GM23338 (cell line): Measurements from ENCODE around the gene SPDYE1. TPM values are rescaled to one million over a fixed set of nuclear protein-coding genes. Genes with fewer than 3 reads are reported as not detected.

Experiments used
- ATAC-seq: fragments of 200-7000 bp; cut with Tn5 transposase; 3 replicates; pipeline ENCODE4 v1.9.1; 2020
- DNase-seq: peaks from one replicate; pipeline ENCODE4 v3.0.0-alpha.2; 2015; ENCODE audit warnings: low spot score
- H2AFZ ChIP-seq: fragments of 200-600 bp; sonication (generic); 2 replicates; pipeline ENCODE4 v1.8.0; 2016; ENCODE audit warnings: antibody characterized with exemption, mild to moderate bottlenecking, moderate library complexity
- H3F3A ChIP-seq: fragments of 200-600 bp; sonication (generic); replicated peaks from 2 replicates; pipeline ENCODE4 v1.8.0; 2017; ENCODE audit warnings: antibody characterized with exemption, mixed run types, low read depth
- H3K27ac ChIP-seq: fragments of 200-600 bp; sonication (generic); 2 replicates; pipeline ENCODE4 v1.6.1; 2016; ENCODE audit warnings: low read depth
- H3K27me3 ChIP-seq: fragments of 200-600 bp; sonication (generic); 2 replicates; pipeline ENCODE4 v1.8.0; 2016; ENCODE audit warnings: mild to moderate bottlenecking, mixed run types, moderate library complexity; ENCODE audit not compliant: insufficient read depth
- H3K36me3 ChIP-seq: fragments of 200-600 bp; sonication (generic); 2 replicates; pipeline ENCODE4 v1.8.0; 2016; ENCODE audit warnings: mild to moderate bottlenecking; ENCODE audit not compliant: insufficient read depth
- H3K4me1 ChIP-seq: fragments of 200-600 bp; sonication (generic); 2 replicates; pipeline ENCODE4 v1.8.0; 2016; ENCODE audit warnings: mild to moderate bottlenecking, moderate library complexity; ENCODE audit not compliant: insufficient read depth
- H3K4me2 ChIP-seq: fragments of 200-600 bp; sonication (generic); 2 replicates; pipeline ENCODE4 v1.7.1; 2017; ENCODE audit warnings: mixed run types
- H3K4me3 ChIP-seq: fragments of 200-600 bp; sonication (generic); 2 replicates; pipeline ENCODE4 v1.6.1; 2016; ENCODE audit warnings: mixed run types
- H3K79me2 ChIP-seq: fragments of 200-600 bp; sonication (generic); replicated peaks from 2 replicates; pipeline ENCODE4 v1.8.0; 2017; ENCODE audit warnings: mild to moderate bottlenecking; ENCODE audit not compliant: insufficient read depth
- H3K9me2 ChIP-seq: fragments of 200-600 bp; sonication (generic); 2 replicates; pipeline ENCODE4 v1.8.0; 2017; ENCODE audit not compliant: insufficient read depth
- H4K20me1 ChIP-seq: fragments of 200-600 bp; sonication (generic); replicated peaks from 2 replicates; pipeline ENCODE4 v1.8.0; 2017; ENCODE audit warnings: mild to moderate bottlenecking; ENCODE audit not compliant: insufficient read depth
- H3K27ac Mint-ChIP-seq: 2 replicates; pipeline ENCODE4 v1.8.0; 2020; ENCODE audit warnings: inconsistent platforms, mild to moderate bottlenecking, moderate library complexity, mixed read lengths
- H3K27me3 Mint-ChIP-seq: 3 replicates; pipeline ENCODE4 v1.8.0; 2022; ENCODE audit warnings: low read depth, mild to moderate bottlenecking, moderate library complexity, mixed read lengths, inconsistent platforms; ENCODE audit not compliant: insufficient read depth, poor library complexity
- H3K36me3 Mint-ChIP-seq: 3 replicates; pipeline ENCODE4 v1.8.0; 2021; ENCODE audit warnings: low read depth, mild to moderate bottlenecking, inconsistent platforms, moderate library complexity, mixed read lengths
- H3K4me1 Mint-ChIP-seq: 3 replicates; pipeline ENCODE4 v1.8.0; 2020; ENCODE audit warnings: mild to moderate bottlenecking, inconsistent platforms, mixed read lengths
- H3K4me3 Mint-ChIP-seq: 3 replicates; pipeline ENCODE4 v1.8.0; 2021; ENCODE audit warnings: moderate library complexity, mild to moderate bottlenecking, inconsistent platforms, mixed read lengths
- H3K9me3 Mint-ChIP-seq: 3 replicates; pipeline ENCODE4 v1.8.0; 2020; ENCODE audit warnings: moderate library complexity, mild to moderate bottlenecking, inconsistent platforms, mixed read lengths
- CREB1 ChIP-seq: fragments of 250-450 bp; sonication (Bioruptor Pico); IDR thresholded peaks from 2 replicates; pipeline ENCODE4 v1.5.0; 2020; ENCODE audit warnings: low read depth, mild to moderate bottlenecking, moderate library complexity
- EZH2 ChIP-seq: fragments of 200-600 bp; sonication (generic); IDR thresholded peaks from one replicate; pipeline ENCODE4 v1.8.0; 2017; ENCODE audit warnings: antibody characterized with exemption, mild to moderate bottlenecking, low read depth; ENCODE audit not compliant: unreplicated experiment
- EZH2phosphoT487 ChIP-seq: fragments of 200-600 bp; sonication (generic); IDR thresholded peaks from one replicate; pipeline ENCODE4 v1.8.1; 2018; ENCODE audit warnings: antibody characterized with exemption; ENCODE audit not compliant: unreplicated experiment
- JUNB ChIP-seq: IDR thresholded peaks from one replicate; pipeline ENCODE4 v1.6.1; 2016; ENCODE audit warnings: antibody characterized with exemption; ENCODE audit not compliant: unreplicated experiment
- NANOG ChIP-seq: IDR thresholded peaks from 2 replicates; pipeline ENCODE4 v1.6.1; 2016; ENCODE audit warnings: antibody characterized with exemption, borderline replicate concordance
- POLR2AphosphoS5 ChIP-seq: IDR thresholded peaks from 2 replicates; pipeline ENCODE4 v1.6.1; 2016; ENCODE audit warnings: antibody characterized with exemption, low read depth
- STAT1 ChIP-seq: IDR thresholded peaks from one replicate; pipeline ENCODE4 v1.6.1; 2016; ENCODE audit warnings: antibody characterized with exemption; ENCODE audit not compliant: unreplicated experiment
- ZNF114 ChIP-seq: fragments of 250-450 bp; sonication (Bioruptor Pico); IDR thresholded peaks from 2 replicates; pipeline ENCODE4 v1.5.0; 2020; ENCODE audit warnings: mild to moderate bottlenecking, moderate library complexity
- ZNF331 ChIP-seq: fragments of 250-450 bp; sonication (Bioruptor Pico); IDR thresholded peaks from 2 replicates; pipeline ENCODE4 v1.5.0; 2020; ENCODE audit warnings: low read depth, mild to moderate bottlenecking, moderate library complexity
- ZNF462 ChIP-seq: fragments of 250-450 bp; sonication (Bioruptor Pico); IDR thresholded peaks from 2 replicates; pipeline ENCODE4 v1.5.0; 2020; ENCODE audit warnings: mild to moderate bottlenecking, moderate library complexity
- polyA plus RNA-seq: library from polyadenylated mRNA; unstranded; fragments of >200 nt; fragmentation: Nextera tagmentation; extraction: Ambion mirVana; gene quantifications from 2 replicates; pipeline ENCODE4 v1.2.1, GENCODE V29; 2016
- total RNA-seq: library from RNA; depleted of rRNA; stranded (reverse); fragments of >200 nt; shearing (Covaris generic); gene quantifications from 2 replicates; pipeline ENCODE4 v1.2.3, GENCODE V29; 2014
- TF ChIP-seq, protein P1 (sequence below): IDR thresholded peaks from 2 replicates; pipeline ENCODE4 v1.6.1; 2016; ENCODE audit warnings: antibody characterized with exemption
- TF ChIP-seq, protein P2 (sequence below), 2 experiments: fragments of 200-600 bp in 1 of 2; sonication (generic) in 1 of 2; conservative IDR thresholded peaks; 2 replicates each; pipeline versions ENCODE4 v1.5.1 to v1.6.1; 2016 to 2017; ENCODE audit warnings: antibody characterized with exemption in 2 of 2, low read depth in 2 of 2, mild to moderate bottlenecking in 2 of 2, moderate library complexity in 1 of 2
- TF ChIP-seq, protein P3 (sequence below): IDR thresholded peaks from one replicate; pipeline ENCODE4 v1.6.1; 2018; ENCODE audit warnings: antibody characterized with exemption; ENCODE audit not compliant: unreplicated experiment

Gene SPDYE1
- total and polyA plus RNA-seq, 2 experiments from 2014 or later: 1.6 TPM; not detected in 1

- H3K27me3 Mint-ChIP-seq: peaks cover 17% of the 10 kb centered on the region
- Histone ChIP-seq H3K4me2 (peak overlapping the region; percentile 93), H3K4me1 (0 out of 2 replicates have a peak, but pooled peaks cover 10% of the 10 kb centered on the region), H4K20me1 (peaks cover 6% of the 10 kb centered on the region; the same call in 1 of the 2 replicates), H3K36me3 (no peaks in the 10 kb centered on the region), H3K4me3 (peak overlapping the region; percentile 98), H2AFZ (peak overlapping the region; percentile 94), H3K27ac (no peak overlapping the region), H3F3A (peaks cover 11% of the 10 kb centered on the region; the same call in 1 of the 2 replicates), H3K27me3 (peaks cover 24% of the 10 kb centered on the region; the same call in 1 of the 2 replicates), H3K9me2 (no peaks in the 10 kb centered on the region), H3K79me2 (peaks cover 33% of the 10 kb centered on the region)
- no peak overlapping the region for H3K27ac Mint-ChIP-seq
- peaks cover 4% of the 10 kb centered on the region; the same call in 2 of the 3 replicates for H3K36me3 Mint-ChIP-seq
- ATAC-seq: no peak
- DNase-seq: peak; percentile 14
- peak overlapping the region; percentile 77 for H3K4me3 Mint-ChIP-seq
- no peak for TF ChIP-seq JUNB
- TF ChIP-seq, protein P1, sequence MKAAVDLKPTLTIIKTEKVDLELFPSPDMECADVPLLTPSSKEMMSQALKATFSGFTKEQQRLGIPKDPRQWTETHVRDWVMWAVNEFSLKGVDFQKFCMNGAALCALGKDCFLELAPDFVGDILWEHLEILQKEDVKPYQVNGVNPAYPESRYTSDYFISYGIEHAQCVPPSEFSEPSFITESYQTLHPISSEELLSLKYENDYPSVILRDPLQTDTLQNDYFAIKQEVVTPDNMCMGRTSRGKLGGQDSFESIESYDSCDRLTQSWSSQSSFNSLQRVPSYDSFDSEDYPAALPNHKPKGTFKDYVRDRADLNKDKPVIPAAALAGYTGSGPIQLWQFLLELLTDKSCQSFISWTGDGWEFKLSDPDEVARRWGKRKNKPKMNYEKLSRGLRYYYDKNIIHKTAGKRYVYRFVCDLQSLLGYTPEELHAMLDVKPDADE: no peak
- TF ChIP-seq POLR2AphosphoS5: no peak
- TF ChIP-seq, protein P2, sequence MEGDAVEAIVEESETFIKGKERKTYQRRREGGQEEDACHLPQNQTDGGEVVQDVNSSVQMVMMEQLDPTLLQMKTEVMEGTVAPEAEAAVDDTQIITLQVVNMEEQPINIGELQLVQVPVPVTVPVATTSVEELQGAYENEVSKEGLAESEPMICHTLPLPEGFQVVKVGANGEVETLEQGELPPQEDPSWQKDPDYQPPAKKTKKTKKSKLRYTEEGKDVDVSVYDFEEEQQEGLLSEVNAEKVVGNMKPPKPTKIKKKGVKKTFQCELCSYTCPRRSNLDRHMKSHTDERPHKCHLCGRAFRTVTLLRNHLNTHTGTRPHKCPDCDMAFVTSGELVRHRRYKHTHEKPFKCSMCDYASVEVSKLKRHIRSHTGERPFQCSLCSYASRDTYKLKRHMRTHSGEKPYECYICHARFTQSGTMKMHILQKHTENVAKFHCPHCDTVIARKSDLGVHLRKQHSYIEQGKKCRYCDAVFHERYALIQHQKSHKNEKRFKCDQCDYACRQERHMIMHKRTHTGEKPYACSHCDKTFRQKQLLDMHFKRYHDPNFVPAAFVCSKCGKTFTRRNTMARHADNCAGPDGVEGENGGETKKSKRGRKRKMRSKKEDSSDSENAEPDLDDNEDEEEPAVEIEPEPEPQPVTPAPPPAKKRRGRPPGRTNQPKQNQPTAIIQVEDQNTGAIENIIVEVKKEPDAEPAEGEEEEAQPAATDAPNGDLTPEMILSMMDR (conservative IDR thresholded peaks at IDR 0.05; ENCODE audit: low read depth in 2 of 2): no peak
- no peak for TF ChIP-seq EZH2
- TF ChIP-seq STAT1: no peak
- TF ChIP-seq NANOG: no peak
- TF ChIP-seq, protein P3, sequence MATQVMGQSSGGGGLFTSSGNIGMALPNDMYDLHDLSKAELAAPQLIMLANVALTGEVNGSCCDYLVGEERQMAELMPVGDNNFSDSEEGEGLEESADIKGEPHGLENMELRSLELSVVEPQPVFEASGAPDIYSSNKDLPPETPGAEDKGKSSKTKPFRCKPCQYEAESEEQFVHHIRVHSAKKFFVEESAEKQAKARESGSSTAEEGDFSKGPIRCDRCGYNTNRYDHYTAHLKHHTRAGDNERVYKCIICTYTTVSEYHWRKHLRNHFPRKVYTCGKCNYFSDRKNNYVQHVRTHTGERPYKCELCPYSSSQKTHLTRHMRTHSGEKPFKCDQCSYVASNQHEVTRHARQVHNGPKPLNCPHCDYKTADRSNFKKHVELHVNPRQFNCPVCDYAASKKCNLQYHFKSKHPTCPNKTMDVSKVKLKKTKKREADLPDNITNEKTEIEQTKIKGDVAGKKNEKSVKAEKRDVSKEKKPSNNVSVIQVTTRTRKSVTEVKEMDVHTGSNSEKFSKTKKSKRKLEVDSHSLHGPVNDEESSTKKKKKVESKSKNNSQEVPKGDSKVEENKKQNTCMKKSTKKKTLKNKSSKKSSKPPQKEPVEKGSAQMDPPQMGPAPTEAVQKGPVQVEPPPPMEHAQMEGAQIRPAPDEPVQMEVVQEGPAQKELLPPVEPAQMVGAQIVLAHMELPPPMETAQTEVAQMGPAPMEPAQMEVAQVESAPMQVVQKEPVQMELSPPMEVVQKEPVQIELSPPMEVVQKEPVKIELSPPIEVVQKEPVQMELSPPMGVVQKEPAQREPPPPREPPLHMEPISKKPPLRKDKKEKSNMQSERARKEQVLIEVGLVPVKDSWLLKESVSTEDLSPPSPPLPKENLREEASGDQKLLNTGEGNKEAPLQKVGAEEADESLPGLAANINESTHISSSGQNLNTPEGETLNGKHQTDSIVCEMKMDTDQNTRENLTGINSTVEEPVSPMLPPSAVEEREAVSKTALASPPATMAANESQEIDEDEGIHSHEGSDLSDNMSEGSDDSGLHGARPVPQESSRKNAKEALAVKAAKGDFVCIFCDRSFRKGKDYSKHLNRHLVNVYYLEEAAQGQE: no peak
- no peak for TF ChIP-seq ZNF462 (CRISPR knock-in tag)
- TF ChIP-seq CREB1 (CRISPR knock-in tag): no peak
- TF ChIP-seq ZNF331: no peak
- TF ChIP-seq ZNF114 (CRISPR knock-in tag): no peak
- no peak for TF ChIP-seq EZH2phosphoT487
- H3K9me3 Mint-ChIP-seq: 0 out of 3 replicates have a peak, but pooled peaks cover 3% of the 10 kb centered on the region
- H3K4me1 Mint-ChIP-seq: peaks cover 14% of the 10 kb centered on the region
Measured at GRCh38 chr7:44043902-44044301, 46.2 kb downstream of the SPDYE1 start.
